Measurements from ENCODE around the gene ASF1B.

The ASF1B gene

GRCh38 chr19:14102756-14103155 lies 33.6 kb downstream of the ASF1B start:
- Histone ChIP-seq H3K27me3 (ENCODE audit: insufficient read depth, low read length) (no peaks in the 10 kb centered on the region), H2AFZ (ENCODE audit: low read depth, low read length) (no peak overlapping the region), H3K4me1 (ENCODE audit: insufficient read depth, low read length) (no peaks in the 10 kb centered on the region), H3K4me3 (ENCODE audit: low read length) (no peak overlapping the region), H3K36me3 (ENCODE audit: insufficient read depth, low read length) (peaks cover 51% of the 10 kb centered on the region), H3K9me3 (ENCODE audit: low read length) (no peaks in the 10 kb centered on the region)

- H3K4me1 ChIP-seq (ENCODE audit: insufficient read depth, low read length) = no peaks in the 10 kb centered on the region
- H3K9me3 ChIP-seq (ENCODE audit: low read length) = no peaks in the 10 kb centered on the region
- peaks cover 52% of the 10 kb centered on the region for H3K36me3 ChIP-seq (ENCODE audit: insufficient read depth, low read length)
- no peak overlapping the region for H2AFZ ChIP-seq (ENCODE audit: low read depth, low read length)
- H3K4me3 ChIP-seq (ENCODE audit: low read length) = no peak overlapping the region
- H3K27me3 ChIP-seq (ENCODE audit: insufficient read depth, low read length) = no peaks in the 10 kb centered on the region
Measured at GRCh38 chr19:14102102-14102696, 34.2 kb downstream of the ASF1B start.

GRCh38 chr19:14101003-14101545 lies 35.3 kb downstream of the ASF1B start:
- Histone ChIP-seq H3K4me3 (ENCODE audit: low read length) (no peak overlapping the region), H3K27me3 (ENCODE audit: insufficient read depth, low read length) (no peaks in the 10 kb centered on the region), H2AFZ (ENCODE audit: low read depth, low read length) (no peak overlapping the region), H3K9me3 (ENCODE audit: low read length) (no peaks in the 10 kb centered on the region), H3K4me1 (ENCODE audit: insufficient read depth, low read length) (no peaks in the 10 kb centered on the region), H3K36me3 (ENCODE audit: insufficient read depth, low read length) (peaks cover 56% of the 10 kb centered on the region)

DNA sequence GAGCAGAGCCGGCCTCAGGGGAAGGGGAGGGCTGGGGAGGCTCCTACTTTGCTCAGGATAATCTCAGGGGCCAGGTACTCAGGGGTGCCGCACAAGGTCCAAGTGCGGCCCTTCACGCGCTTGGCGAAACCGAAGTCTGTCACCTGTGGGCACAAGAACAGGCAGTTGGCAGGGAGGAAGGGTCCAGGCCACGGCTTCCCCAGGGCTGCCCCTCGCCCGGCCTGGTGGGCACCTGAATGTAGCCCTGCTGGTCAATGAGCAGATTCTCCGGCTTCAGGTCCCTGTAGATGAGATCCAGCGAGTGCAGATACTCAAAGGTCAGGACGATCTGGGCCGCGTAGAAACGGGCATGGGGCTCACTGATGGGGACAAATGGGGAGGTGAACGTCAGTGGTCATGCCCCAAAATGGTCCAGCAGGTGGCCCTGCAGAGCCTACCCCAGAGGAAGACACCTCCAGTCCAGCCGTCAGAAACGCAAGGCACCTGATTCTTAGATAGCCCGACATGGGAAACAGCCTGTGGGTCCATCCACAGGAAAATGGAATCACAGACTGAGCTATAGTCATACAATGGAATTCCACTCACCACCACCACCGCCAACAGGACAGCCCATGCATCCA lies 38.7 kb downstream of the ASF1B start:
- H3K4me3 ChIP-seq (ENCODE audit: low read length) = no peak overlapping the region
- no peak overlapping the region for H2AFZ ChIP-seq (ENCODE audit: low read depth, low read length)
- no peaks in the 10 kb centered on the region for H3K4me1 ChIP-seq (ENCODE audit: insufficient read depth, low read length)
- H3K9me3 ChIP-seq (ENCODE audit: low read length) = peaks cover 7% of the 10 kb centered on the region
- H3K27me3 ChIP-seq (ENCODE audit: insufficient read depth, low read length) = no peaks in the 10 kb centered on the region
- H3K36me3 ChIP-seq (ENCODE audit: insufficient read depth, low read length) = peaks cover 38% of the 10 kb centered on the region

DNA sequence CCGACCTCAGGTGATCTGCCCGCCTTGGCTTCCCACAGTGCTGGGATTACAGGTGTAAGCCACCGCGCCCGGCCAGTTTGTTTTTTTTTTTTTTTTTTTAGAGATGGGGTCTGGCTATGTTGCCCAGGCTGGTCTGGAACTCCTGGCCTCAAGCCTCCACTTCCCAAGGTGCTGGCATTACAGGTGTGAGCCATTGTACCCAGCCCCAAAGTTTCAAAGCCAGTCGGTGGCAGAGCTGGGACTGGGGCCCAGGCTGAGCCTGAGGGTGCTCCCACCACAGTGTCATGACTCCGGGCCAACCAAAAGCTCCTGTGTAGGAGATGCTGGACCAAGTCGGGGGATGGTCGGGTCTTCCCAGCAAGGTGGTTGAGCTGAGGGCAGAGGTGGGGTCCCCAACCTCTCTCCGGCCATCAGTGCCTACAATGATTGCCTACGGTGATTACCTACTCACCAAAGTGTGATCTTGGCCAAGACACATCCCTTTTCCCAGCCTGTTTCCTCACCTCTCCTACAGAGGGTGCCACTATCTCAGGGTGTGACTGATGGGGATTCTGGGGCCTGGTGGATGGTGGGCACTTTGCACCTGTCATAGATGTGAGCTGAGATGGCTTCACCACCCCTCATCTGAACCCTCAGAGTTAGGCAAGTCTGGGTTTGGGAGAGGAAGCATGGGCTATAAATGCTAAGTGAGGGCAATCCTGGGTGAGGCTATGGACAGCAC lies 40.0 kb downstream of the ASF1B start:
- Histone ChIP-seq H3K4me3 (ENCODE audit: low read length) (no peak overlapping the region), H3K9me3 (ENCODE audit: low read length) (peaks cover 7% of the 10 kb centered on the region), H3K27me3 (ENCODE audit: insufficient read depth, low read length) (no peaks in the 10 kb centered on the region), H2AFZ (ENCODE audit: low read depth, low read length) (no peak overlapping the region), H3K4me1 (ENCODE audit: insufficient read depth, low read length) (peaks cover 6% of the 10 kb centered on the region), H3K36me3 (ENCODE audit: insufficient read depth, low read length) (peaks cover 33% of the 10 kb centered on the region)

- H2AFZ ChIP-seq (ENCODE audit: low read depth, low read length) = no peak overlapping the region
- H3K9me3 ChIP-seq (ENCODE audit: low read length) = peaks cover 7% of the 10 kb centered on the region
- peaks cover 20% of the 10 kb centered on the region for H3K36me3 ChIP-seq (ENCODE audit: insufficient read depth, low read length)
- H3K27me3 ChIP-seq (ENCODE audit: insufficient read depth, low read length) = no peaks in the 10 kb centered on the region
- H3K4me3 ChIP-seq (ENCODE audit: low read length) = no peak overlapping the region
- H3K4me1 ChIP-seq (ENCODE audit: insufficient read depth, low read length) = peaks cover 6% of the 10 kb centered on the region
Measured at GRCh38 chr19:14094854-14095253, 41.5 kb downstream of the ASF1B start.

DNA sequence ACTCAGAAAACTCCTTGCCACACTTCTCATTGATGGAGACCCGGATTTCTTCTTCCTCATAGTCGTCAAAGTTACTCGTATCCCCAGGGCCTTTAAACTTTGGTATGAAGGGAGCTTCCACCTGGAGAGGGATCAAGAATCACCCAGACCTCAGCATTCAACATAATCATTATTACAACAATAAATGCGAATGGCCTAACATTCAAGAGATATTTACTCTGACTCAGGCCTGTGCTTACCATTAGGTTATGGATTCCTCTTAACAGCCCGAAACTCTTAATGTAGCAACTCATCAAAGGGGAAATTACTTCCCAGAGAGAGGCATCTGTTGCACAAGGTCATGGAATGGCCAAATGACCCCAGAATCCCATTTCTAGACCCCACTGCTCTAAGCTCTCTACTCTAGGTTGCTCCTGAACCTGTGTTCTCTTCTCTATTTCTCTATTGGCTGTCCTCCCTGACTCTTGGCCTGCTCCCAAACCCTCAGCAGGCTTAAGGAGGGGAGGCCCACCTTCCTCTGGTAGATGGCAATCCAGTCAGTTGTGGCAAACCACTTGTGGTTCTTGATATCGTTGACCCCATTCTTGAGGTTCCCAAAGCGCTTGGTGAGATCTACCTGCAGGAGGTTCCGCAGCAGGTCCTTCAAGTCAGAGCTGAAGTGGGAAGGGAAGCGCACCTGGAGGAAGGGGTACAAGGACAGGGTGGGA lies 43.1 kb downstream of the ASF1B start:
- no peak overlapping the region for H3K4me3 ChIP-seq (ENCODE audit: low read length)
- H3K4me1 ChIP-seq (ENCODE audit: insufficient read depth, low read length) = peaks cover 10% of the 10 kb centered on the region
- H2AFZ ChIP-seq (ENCODE audit: low read depth, low read length) = no peak overlapping the region
- H3K27me3 ChIP-seq (ENCODE audit: insufficient read depth, low read length) = no peaks in the 10 kb centered on the region
- peaks cover 26% of the 10 kb centered on the region for H3K36me3 ChIP-seq (ENCODE audit: insufficient read depth, low read length)
- peaks cover 7% of the 10 kb centered on the region for H3K9me3 ChIP-seq (ENCODE audit: low read length)

DNA sequence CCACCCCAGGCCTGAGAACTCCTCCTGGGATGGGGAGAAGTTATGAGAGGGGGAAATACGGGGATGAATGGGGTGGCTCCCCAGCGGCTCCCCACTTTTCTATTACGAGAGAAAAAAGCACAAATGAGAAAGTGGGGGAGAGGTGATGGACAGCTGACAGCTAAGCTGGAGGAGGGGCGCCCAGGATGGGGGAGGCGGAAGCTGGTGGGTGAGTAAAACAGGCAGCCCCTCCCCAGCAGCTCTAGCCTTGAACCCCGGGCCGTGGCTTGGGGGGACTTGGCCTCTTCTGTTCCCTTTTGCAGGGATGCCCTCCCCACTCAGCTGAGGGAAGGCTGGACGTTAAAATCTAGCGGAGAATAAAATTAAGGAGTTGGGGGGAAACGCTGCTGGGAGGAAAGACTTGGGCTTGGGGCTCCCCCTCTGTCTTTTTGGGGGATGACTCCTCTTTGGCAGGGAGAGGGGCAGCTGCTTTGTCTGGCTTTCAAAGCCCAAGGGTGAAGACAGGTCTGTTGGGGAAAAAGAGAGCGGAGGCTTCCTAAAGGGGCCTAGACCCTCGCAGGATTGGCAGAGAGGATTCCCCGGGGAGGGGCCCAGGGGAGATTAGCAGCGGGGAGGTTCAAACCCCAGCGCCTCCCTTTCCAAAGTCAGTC lies 44.5 kb downstream of the ASF1B start:
- H3K36me3 ChIP-seq (ENCODE audit: insufficient read depth, low read length) = peaks cover 22% of the 10 kb centered on the region
- peak overlapping the region; percentile 46 for H2AFZ ChIP-seq (ENCODE audit: low read depth, low read length)
- H3K9me3 ChIP-seq (ENCODE audit: low read length) = peaks cover 7% of the 10 kb centered on the region
- no peaks in the 10 kb centered on the region for H3K27me3 ChIP-seq (ENCODE audit: insufficient read depth, low read length)
- H3K4me3 ChIP-seq (ENCODE audit: low read length) = peak overlapping the region; percentile 58
- peaks cover 10% of the 10 kb centered on the region for H3K4me1 ChIP-seq (ENCODE audit: insufficient read depth, low read length)

- H3K9me3 ChIP-seq (ENCODE audit: low read length) = peaks cover 7% of the 10 kb centered on the region
- H2AFZ ChIP-seq (ENCODE audit: low read depth, low read length) = peak overlapping the region; percentile 46
- peak overlapping the region; percentile 58 for H3K4me3 ChIP-seq (ENCODE audit: low read length)
- peaks cover 10% of the 10 kb centered on the region for H3K4me1 ChIP-seq (ENCODE audit: insufficient read depth, low read length)
- H3K27me3 ChIP-seq (ENCODE audit: insufficient read depth, low read length) = no peaks in the 10 kb centered on the region
- H3K36me3 ChIP-seq (ENCODE audit: insufficient read depth, low read length) = peaks cover 18% of the 10 kb centered on the region
Measured at GRCh38 chr19:14091081-14091812, 45.1 kb downstream of the ASF1B start.

GRCh38 chr19:14090509-14091080 lies 45.8 kb downstream of the ASF1B start, which contains the start of gene SAMD1:
Gene SAMD1 (minus strand): TSS chr19:14090751.
- H3K4me1 ChIP-seq (ENCODE audit: insufficient read depth, low read length) = peaks cover 10% of the 10 kb centered on the region
- H2AFZ ChIP-seq (ENCODE audit: low read depth, low read length) = peak within 1 kb of the TSS; percentile 63
- H3K4me3 ChIP-seq (ENCODE audit: low read length) = peak within 1 kb of the TSS; percentile 77
- peaks cover 17% of the 10 kb centered on the region for H3K36me3 ChIP-seq (ENCODE audit: insufficient read depth, low read length)
- peaks cover 7% of the 10 kb centered on the region for H3K9me3 ChIP-seq (ENCODE audit: low read length)
- no peaks in the 10 kb centered on the region for H3K27me3 ChIP-seq (ENCODE audit: insufficient read depth, low read length)

GRCh38 chr19:14089662-14090508 lies 46.5 kb downstream of the ASF1B start:
- no peaks in the 10 kb centered on the region for H3K27me3 ChIP-seq (ENCODE audit: insufficient read depth, low read length)
- H3K4me1 ChIP-seq (ENCODE audit: insufficient read depth, low read length) = peaks cover 10% of the 10 kb centered on the region
- H3K4me3 ChIP-seq (ENCODE audit: low read length) = peak overlapping the region; percentile 77
- peak overlapping the region; percentile 63 for H2AFZ ChIP-seq (ENCODE audit: low read depth, low read length)
- H3K36me3 ChIP-seq (ENCODE audit: insufficient read depth, low read length) = peaks cover 17% of the 10 kb centered on the region
- H3K9me3 ChIP-seq (ENCODE audit: low read length) = peaks cover 7% of the 10 kb centered on the region
